ENCODE results near the gene GAPDHS.

DNA sequence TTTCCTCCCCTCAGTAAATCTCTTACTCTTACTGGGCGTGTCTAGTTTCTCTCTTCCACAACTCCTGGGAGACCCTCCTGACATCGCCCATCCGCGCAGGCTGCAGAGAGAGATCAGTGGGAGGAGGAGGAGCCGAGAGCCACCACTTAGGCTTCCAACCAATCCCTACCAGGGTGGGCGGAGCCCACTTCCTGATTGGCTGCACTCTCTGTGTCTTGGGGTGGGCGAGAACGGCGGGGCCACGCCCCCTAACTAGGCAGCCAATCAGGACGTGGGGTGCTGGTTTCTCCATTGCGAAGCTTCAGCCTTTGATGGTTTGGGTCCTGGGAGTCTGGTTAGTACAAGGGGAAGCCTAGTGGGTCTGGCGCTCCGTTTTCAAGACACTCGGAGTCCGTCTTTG lies 52.6 kb downstream of the GAPDHS start, which contains the start of gene PMIS2:
- TF ChIP-seq, protein P1, sequence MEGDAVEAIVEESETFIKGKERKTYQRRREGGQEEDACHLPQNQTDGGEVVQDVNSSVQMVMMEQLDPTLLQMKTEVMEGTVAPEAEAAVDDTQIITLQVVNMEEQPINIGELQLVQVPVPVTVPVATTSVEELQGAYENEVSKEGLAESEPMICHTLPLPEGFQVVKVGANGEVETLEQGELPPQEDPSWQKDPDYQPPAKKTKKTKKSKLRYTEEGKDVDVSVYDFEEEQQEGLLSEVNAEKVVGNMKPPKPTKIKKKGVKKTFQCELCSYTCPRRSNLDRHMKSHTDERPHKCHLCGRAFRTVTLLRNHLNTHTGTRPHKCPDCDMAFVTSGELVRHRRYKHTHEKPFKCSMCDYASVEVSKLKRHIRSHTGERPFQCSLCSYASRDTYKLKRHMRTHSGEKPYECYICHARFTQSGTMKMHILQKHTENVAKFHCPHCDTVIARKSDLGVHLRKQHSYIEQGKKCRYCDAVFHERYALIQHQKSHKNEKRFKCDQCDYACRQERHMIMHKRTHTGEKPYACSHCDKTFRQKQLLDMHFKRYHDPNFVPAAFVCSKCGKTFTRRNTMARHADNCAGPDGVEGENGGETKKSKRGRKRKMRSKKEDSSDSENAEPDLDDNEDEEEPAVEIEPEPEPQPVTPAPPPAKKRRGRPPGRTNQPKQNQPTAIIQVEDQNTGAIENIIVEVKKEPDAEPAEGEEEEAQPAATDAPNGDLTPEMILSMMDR (IDR thresholded peaks at IDR 0.05 in 2 of 3, conservative IDR thresholded peaks at IDR 0.05 in 1 of 3; ENCODE audit: borderline replicate concordance in 1 of 3, insufficient read depth in 1 of 3, low read depth in 2 of 3, low read length in 2 of 3), result no peak
- TF ChIP-seq YY1 (IDR thresholded peaks at IDR 0.05; ENCODE audit: extremely low read depth, insufficient replicate concordance, low read depth, low read length), result no peak
- TF ChIP-seq ZNF274 (IDR thresholded peaks at IDR 0.05; ENCODE audit: low read depth, low read length), result no peak
